HG03432 (cell line): ENCODE results near the gene FAM228B.
A peak's percentile ranks its signal among the peaks of the same experiment; 100 is the strongest.
"Not testable (repeated sequence)": the region's sequence is repeated elsewhere in the genome, so short reads cannot be mapped to it uniquely, and the experiment has no call there.

Source experiments
- ATAC-seq: cut with Tn5 transposase; IDR thresholded peaks from one replicate; pipeline ENCODE4 v1.9.1; 2021; ENCODE audit warnings: mild to moderate bottlenecking, moderate library complexity; ENCODE audit not compliant: unreplicated experiment

FAM228B gene

DNA sequence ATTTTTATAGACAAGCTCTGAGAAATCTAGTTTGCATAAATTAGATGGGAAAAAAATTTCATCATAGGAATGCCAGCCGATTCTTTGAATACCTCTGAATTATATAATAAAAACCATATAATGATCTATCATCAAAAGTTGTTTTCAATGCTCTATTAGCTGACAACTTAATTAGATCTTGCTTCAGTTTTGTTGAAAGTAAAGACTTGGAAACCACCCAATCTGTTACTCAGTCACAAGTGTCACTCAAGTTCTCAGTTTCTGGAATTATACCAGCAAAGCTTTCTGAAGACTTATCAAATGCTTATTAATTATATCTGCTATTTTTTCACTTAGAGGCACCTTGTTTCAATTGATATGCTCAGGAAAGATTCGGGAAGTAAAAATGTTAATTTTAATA lies 21.3 kb upstream of the FAM228B start:
- ATAC-seq: no peak

DNA sequence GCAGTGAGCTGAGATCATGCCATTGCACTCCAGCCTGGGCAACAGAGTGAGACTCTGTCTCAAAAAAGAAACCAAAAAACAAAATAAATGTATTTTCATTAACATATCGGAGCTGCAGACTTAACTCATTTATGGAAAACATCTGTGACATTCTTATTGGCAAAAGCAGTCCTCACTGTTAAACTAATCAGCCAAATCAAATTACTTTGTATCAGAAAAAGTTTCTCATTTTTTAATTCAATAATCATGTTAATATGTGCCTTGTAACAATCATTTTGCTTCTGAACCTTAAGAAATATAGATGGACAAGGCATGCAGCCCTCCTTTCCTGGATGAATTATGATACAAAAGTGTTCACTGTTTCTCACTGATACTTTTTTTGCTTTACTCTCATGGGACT lies 20.6 kb upstream of the FAM228B start:
- ATAC-seq: no peak

DNA sequence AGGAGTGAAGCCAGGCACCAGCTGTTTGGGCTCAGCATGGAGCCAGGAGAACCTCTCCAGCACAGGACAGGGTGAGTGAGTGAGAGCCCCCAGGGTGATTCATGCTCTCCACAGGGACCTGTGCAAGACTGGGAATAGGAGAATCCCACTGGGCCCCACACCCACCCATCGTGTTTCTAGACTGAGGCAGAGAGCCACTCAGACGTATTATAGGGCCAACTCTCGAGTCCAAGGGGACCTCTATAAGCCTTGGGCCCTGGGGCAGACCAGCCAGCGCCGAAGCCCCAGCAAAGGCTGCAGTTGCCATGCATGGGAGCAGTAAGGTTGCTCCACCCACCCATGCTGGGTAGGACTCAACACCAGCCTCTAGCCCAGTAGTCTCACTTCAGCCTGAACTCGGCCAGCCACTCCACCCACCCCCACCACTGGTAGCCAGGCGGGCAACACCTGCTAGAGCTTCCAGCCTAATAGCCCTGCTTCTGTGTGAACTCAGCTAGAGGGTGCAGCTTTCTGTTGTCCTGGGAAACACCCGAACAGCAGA lies 19.1 kb upstream of the FAM228B start:
- no peak for ATAC-seq

DNA sequence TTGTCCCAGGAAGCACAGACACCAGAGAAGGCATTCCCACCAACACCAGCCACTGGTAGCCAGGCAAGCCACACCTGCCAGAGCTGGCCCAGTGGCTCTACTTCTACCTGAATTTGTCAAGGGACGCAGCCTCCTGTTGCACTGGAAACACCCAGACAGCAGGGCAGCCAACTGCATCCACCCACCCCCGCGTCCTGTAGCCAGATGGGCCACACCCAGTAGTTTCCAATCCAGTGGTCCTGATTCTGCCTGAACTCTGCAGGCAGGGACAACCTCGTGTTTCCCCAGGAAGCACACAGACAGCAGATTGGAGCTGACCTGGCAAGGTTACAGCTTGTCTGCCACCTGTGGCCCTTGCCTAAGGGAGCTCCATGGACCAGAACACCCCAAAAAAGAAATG lies 18.4 kb upstream of the FAM228B start:
- no peak for ATAC-seq

DNA sequence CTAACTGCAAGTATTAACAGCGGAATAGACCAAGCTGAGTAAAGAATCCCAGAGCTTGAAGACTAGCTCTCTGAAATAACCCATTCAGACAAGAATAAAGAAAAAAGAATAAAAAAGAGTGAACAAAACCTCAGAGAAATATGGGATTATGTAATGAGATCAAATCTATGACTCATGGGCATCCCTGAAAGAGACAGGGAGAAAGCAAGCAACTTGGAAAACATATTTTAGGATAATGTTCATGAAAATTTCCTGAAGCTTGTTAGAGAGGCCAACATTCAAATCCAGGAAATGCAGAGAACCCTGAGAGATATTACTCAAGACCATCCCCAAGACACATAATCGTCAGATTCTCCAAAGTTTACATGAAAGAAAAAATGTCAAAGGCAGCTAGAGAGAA lies 17.5 kb upstream of the FAM228B start:
- no peak for ATAC-seq

DNA sequence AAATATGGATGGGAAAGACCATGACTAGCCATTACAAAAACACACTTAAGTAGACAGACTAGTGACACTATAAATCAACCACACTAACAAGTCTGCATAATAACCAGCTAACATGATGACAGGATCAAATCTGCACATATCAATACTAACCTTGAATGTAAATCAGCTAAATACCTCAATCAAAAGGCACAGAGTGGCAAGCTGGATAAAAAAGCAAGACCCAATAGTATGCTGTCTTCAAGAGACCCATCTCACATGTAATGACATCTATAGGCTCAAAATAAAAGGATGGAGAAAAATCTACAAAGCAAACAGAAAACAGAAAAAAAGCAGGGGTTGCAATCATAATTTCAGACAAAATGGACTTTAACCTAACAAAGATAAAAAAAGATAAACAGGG lies 16.5 kb upstream of the FAM228B start:
- ATAC-seq: no peak

DNA sequence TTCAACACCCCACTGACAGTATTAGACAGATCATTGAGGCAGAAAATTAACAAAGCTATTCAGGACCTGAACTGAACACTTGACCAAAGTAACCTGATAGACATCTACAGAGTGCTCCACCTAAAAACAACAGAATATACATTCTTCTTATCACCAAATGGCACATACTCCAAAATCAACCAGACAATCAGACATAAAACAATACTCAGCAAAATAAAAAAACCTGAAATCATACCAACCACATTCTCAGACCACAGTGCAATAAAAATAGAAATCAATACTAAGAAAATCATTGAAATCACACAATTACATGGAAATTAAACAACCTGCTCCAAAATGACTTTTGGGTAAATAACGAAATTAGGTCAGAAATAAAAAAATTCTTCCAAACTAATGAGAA lies 15.9 kb upstream of the FAM228B start:
- ATAC-seq: no peak

DNA sequence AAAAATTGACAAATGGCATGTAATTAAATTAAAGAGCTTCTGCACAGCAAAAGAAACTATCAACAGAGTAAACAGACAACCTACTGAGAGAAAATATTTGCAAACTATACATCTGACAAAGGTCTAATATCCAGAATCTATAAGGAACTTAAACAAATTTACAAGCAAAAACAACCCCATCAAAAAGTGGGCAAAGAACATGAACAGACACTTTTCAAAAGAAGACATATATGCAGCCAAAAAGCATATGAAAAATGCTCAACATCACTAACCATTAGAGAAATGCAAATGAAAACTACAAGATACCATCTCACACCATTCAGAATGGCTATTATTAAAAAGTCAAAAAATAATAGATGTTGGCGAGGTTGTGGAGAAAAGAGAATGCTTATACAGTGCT lies 13.8 kb upstream of the FAM228B start:
- ATAC-seq: not testable (repeated sequence)

DNA sequence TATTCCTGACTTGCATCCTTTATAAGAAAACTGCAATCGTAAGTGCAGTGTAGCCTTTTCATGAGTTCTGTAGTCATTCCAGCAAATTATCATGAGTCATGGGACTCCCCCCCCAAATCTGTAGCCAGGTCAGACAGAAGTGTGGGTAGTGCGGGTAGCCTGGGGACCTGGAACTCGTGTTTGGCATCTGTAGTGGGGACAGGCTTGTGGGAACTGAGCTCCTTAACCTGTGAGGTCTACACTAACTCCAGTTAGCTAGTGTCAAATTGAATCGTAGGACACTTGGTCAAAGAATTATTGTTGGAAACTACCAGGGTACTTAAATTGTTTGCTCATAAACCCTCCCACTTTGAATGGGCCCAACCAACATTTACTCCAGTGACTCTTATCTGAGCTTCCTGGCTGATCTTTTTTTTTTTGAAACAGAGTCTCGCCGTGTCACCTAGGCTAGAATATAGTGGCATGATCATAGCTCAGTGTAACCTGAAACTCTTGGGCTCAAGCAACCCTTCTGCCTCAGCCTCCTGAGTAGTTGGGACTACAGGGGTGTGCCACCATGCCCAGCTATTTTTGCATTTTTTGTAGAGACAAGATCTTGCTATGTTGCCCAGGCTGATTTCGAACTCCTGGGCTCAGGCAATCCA lies 12.5 kb upstream of the FAM228B start:
- ATAC-seq: no peak

DNA sequence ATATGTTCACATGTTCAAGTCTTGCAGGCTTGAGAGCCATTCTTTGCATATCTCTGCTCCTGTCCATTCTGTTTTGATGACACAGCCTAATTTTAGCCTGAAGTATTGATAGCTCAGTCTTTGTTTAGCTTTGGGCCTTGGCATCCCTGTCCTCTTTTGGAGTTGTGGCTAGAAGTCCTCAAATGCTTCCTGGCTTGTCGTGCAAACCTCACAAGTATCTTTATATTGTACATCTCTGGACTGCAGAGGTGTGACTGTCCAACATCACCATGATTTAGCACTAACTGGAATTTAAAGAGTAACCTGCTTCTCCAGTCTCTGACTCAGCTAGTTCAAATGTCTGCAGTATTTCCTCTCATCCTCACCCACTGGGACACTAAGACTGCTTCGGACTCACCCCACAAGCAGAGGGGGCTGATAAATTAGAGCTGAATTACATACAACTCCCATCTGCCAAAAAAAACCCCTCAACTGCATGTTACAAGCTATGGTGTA lies 11.8 kb upstream of the FAM228B start:
- no peak for ATAC-seq

DNA sequence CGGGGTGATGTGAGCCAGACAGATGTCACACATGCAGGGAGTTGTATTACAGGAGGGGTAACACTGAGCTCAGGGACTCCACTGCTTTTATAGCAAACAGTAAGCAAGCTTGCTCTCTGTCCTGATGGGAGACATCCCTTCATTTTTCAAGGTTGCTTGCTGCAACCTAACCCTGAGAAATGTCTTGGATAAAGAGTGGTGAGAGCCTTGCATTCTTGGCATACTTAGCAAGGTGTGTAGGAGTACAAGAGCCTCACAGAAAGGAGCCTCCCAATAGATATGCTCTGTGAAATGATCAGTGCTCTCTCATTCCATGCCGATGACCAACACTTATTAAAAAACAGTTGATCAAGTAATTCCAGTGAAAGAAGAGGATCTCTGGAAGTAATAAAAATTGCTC lies 8.2 kb upstream of the FAM228B start:
- no peak for ATAC-seq

DNA sequence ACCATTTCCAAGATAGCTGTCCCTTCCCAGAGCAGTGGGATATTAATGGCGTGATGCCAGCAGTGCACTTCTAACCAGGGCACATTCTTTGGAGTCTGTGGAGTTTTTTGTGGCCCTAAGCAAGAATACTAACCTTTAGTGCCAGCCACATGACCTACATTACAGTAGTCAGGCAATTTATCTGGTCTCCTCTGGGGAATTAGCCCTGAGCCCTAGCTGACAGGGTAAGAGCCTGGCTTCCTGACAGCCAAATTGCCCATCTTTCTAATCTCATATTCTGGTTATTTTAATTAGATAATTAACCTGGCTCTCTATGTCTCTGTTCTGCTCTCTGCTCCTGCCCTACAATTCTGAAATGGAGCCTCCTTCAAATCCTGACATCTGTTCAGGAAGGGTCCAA lies 5.4 kb upstream of the FAM228B start:
- no peak for ATAC-seq

DNA sequence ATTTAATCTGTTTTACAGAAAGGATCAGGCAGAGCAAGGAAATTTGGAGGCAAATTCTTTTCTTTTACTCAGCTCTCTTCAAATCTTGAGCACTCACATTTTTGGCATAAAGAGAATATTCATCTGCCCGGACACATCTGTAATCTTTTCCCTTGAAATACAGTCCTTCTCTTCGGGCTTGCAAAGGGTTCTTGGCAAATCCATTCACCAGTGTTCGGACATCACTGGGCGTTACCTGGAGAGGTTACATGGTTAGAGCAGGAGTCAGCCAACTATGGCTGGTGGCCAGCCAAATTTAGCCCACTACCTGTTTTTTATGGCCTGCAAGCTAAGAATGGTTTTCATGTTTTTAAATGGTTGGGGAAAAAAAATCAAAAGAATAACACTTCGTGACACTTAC lies 2.2 kb upstream of the FAM228B start:
- ATAC-seq: no peak

DNA sequence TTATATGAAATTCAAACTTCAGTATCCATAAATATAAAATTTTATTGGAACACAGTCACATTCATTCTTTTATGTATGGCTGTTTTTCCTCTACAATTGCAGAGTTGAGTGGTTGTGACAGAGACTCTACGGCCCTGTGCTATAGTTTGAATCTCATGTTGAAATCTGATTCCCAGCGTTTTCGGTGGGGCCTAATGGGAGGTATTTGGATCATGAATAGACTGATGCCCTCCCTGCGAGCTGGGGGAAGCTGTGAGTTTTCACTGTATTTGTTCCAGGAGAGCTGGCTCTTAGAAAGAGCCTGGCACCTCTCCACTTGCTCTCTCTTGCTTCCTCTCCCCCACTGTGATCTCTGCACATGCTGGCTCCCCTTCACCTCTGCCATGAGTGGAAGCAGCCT lies 1.8 kb upstream of the FAM228B start:
- no peak for ATAC-seq

DNA sequence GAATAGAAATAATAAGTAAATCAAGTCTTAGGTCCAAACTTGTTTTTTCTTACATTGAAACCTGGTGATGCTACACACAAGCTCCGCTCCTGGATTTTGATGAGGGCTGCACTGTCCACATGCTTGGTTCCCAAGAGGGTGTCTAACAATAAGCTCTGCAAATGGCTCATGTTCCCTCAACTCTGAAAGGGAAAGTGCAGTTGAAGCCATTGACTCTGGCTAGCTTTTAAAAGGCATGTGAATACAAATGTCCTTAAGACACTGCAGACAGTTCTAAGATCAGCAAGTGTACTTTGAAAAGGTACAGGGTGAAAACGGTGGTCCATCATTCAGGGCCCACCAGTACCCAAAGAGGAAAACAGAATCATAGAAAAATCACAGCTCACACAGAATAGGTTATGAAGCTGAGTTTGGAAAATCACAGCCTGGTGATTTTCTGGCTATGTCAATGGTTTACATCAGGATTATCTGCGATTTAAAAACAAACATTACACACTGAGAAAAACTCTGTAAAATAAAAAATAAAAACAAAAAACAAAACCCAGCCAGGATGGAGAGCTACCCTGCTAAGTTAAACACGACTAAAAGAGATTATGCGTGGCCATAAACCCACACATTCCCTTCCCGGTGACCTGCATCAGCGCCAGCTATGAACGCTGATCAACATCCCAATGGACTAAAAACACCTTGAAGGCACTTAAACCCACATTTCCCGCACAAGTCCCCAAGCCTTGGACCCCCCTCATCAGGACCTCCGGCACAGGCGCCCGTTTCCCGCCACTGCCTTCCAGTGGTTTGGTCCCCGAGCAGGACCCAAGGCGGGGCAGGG lies 689 bp upstream of the FAM228B start:
- ATAC-seq: no peak

DNA sequence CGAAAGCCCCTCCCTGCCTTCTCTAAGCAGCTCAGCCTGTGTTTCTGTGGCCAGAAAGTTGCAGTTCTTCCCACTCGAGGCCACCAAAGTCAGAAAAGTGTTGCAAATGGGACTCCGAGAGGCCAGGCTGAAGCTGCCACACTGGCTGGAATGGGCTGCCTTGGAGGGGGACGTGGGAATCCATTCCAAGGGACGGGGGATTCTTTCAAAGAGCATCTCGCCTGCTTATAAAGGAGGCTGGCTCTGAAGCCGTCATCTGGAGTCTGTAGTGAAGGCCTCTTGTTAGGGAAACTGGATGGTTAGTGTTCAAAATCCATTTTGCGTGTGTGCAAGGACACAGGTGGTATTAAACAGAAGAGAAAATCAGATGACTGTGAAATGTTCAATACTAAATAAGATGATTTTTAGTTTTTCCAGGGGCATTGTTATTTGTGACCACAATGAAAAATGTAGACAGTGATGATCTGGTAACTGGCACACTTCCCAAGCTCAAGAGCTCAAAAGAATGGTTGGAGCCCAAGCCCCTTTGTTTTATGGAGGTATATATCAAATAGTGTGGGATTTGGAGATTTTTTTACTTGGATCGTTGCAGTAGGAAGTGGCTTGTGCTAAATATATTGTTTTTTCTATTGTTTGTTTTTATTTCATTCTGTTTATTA lies 782 bp downstream of the FAM228B start:
- ATAC-seq: peak; percentile 5

DNA sequence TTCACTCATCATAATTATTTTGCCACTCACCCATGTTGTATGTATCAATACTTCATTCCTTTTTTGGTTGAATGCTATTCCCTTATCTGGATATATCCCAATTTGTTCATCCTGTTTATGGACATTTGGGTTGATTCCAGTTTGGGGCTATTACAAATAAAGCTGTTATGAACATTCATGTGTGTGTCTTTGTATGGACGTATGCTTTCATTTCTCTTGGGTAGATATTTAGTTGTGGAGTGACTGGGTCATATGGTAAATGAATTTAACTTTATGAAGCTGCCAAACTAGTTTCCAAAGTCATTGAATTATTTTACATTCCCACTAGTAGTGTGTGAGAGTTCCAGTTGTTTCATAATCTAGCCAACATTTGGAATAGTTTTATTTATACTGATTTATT lies 2.7 kb downstream of the FAM228B start:
- ATAC-seq: no peak

DNA sequence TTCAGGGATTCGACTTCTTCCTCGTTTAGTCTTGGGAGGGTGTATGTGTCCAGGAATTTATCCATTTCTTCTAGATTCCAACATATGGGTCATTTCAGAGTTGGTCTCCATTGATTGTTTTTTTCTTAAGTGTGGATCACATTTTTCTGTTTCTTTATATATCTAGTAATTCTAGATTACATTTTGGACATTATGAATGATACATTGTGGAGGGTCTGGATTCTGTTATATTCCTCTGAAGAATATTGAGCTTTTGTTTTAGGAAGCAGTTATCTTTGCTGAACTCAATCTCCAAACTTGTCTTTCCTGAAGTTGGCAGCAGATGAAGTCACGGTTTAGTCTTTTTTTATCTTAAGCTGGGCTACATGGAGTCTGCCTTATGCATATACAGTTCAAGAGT lies 9.3 kb downstream of the FAM228B start:
- no peak for ATAC-seq

DNA sequence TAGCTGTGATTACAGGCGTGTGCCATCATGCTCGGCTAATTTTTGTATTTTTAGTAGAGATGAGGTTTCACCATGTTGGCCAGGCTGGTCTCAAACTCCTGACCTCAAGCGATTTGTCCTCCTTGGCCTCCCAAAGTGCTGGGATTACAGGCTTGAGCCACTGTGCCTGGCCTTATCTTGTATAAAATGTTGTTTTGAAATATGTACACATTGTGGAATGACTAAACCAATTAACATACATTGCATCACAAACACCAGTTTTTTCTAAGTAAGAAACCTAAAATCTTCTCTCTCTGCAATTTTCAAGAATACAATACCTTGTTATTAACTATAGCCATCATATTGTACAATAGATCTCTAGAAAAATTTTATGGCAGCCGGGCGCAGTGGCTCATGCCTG lies 17.0 kb downstream of the FAM228B start:
- ATAC-seq: not testable (repeated sequence)

DNA sequence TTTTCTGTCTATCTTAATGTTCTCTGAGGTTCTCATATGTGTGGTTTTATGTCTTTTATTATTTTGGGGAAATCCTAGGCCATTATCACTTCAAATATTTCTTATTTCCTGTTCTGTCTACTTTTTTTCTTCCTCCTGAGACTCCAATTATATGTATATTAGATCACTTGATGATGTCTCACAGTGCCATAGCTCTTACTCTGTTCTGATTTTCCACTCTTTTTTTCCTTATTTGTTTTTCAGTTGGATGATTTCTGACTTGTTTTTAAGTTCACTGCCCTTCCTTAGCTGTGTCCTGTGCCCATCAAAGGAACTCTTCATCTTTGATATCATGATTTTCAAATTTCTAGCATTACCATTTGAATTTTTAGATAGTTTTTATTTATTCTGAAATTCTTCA lies 24.1 kb downstream of the FAM228B start:
- ATAC-seq: no peak

DNA sequence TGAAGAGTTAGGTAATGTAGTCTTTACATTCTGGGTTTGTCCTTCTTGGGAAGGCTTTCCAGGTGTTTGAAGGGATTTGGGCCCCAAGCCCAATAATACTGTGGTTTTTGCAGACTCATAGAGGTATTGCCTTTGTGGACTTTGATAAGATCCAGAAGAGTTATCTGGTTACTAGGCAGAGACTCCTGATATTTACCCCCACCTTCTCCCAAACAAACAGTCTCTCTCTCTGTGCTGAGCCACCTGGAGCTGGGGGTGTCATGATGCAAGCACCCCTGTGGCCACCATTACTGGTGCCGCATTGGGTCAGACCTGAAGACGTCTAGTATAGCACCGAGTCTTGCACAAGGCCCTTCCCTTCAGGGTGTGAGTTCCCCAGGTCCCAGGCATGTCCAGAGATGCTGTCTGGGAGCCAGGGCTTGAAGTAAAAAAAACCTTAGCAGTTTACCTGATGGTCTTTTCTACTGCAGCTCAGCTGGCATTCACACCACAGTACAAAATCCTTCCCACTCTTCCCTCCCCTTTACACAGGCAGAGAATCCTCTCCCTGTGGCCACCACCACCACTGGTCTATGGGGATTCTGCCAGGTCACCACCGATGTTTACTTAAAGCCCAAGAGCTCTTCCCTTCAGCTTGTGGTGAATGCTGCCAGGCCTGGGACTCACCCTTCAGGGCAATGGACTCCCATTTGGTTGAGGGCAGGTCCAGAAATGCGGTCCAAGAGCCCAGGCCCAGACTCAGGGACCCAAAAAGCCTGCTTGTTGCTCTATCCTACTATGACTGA lies 29.3 kb downstream of the FAM228B start:
- ATAC-seq: no peak
